Adrenal gland (tissue), 12 donors: ENCODE measurements around the gene TMEM132A. TPM values are rescaled to one million over a fixed set of nuclear protein-coding genes. Genes with fewer than 3 reads are reported as not detected.
A peak's percentile ranks its signal among the peaks of the same experiment; 100 is the strongest.

Experiments used
- DNase-seq, 7 donors: peaks; one replicate each; pipeline ENCODE4 v3.0.0-alpha.2; 2019 to 2020
- H3K27ac ChIP-seq, 5 donors: fragments of 200-600 bp; sonication (generic) in 4 of 5; 1 replicate in 3 of 5; 2 replicates in 2 of 5; pipeline versions ENCODE4 v1.5.1 to v1.8.0; 2016 to 2020; ENCODE audit warnings: mild to moderate bottlenecking in 1 of 5
- H3K27me3 ChIP-seq: fragments of 200-600 bp; 2 replicates; pipeline ENCODE4 v1.8.0; 2021
- H3K36me3 ChIP-seq, 2 donors: fragments of 200-600 bp; replicated peaks in 1 of 2; 1 replicate in 1 of 2; 2 replicates in 1 of 2; pipeline versions ENCODE4 v1.5.1 to v1.8.0; 2018 to 2022
- H3K4me1 ChIP-seq, 2 donors: fragments of 200-600 bp; replicated peaks in 1 of 2; 1 replicate in 1 of 2; 2 replicates in 1 of 2; pipeline versions ENCODE4 v1.5.1 to v1.8.0; 2018 to 2021
- H3K4me3 ChIP-seq, 4 donors: fragments of 200-600 bp; sonication (generic) in 3 of 4; one replicate each; pipeline ENCODE4 v1.5.1; 2016 to 2018
- H3K9me3 ChIP-seq, 3 donors: fragments of 200-600 bp; sonication (generic) in 1 of 3; replicated peaks in 1 of 3; 1 replicate in 2 of 3; 2 replicates in 1 of 3; pipeline versions ENCODE4 v1.5.1 to v1.8.0; 2016 to 2021
- POLR2A ChIP-seq, 2 donors: fragments of 450-650 bp; IDR thresholded peaks; one replicate each; pipeline ENCODE4 v1.6.1; 2017; ENCODE audit warnings: antibody characterized with exemption in 2 of 2, mild to moderate bottlenecking in 2 of 2, moderate library complexity in 1 of 2
- WGBS, 4 donors: extraction: QIAGEN DNeasy Blood & Tissue Kit in 2 of 4; methylation state at CpG; one replicate each; pipeline versions ENCODE4 v1.1.5 to v1.1.7; 2013 to 2017; 5-methylcytosine and 5-hydroxymethylcytosine counted together
- intact Hi-C, 2 donors: fragments of 100-400 bp; cut with DNase I; formaldehyde crosslinking; loops; one replicate each; pipeline versions ENCODE4 v1.14.1 to v1.15.0; 2022 to 2023
- polyA plus RNA-seq, 3 donors: library from polyadenylated mRNA; stranded (reverse); fragments of 200-250 nt in 2 of 3; fragments of 350-450 nt in 1 of 3; fragmentation: Illumina TruSeq in 1 of 3; extraction: RNeasy Lipid Tissue Mini Kit (QIAGEN cat#74804) in 1 of 3; gene quantifications; one replicate each; pipeline ENCODE4 v1.2.3, GENCODE V29; 2013 to 2014
- total RNA-seq, 9 donors: library from RNA; depleted of rRNA in 4 of 9; stranded (reverse); fragments of >200 nt in 4 of 9; fragments of 120-200 nt in 1 of 9; fragmentation: NEBNext Ultra II Directional in 1 of 9; extraction: Animal tissue kit (Norgen Biotek cat#: 25700) in 1 of 9; gene quantifications; one replicate each; pipeline versions ENCODE4 v1.1.0 to v1.2.4, GENCODE V29; 2013 to 2023
- TF ChIP-seq, protein P1 (sequence below), 6 experiments: fragments of 450-650 bp in 4 of 6; fragments of 200-600 bp in 2 of 6; sonication (generic) in 1 of 6; IDR thresholded peaks; 1 replicate in 5 of 6; 2 replicates in 1 of 6; pipeline versions ENCODE4 v1.5.1 to v1.8.0; 2016 to 2021; ENCODE audit warnings: antibody characterized with exemption in 6 of 6, mild to moderate bottlenecking in 2 of 6, moderate library complexity in 1 of 6
- donor health status: healthy with polysubstance abuse.
- donor health status: Bipolar disorder and iron deficiency.
- donor health status: DM: yes; HTN: yes; CAD: no.
- donor health status: DM: no; HTN: no; CAD: no.
- donor health status: DM: no; HTN: no; CAD: no.
- donor health status: DM: yes; HTN: yes; CAD: no.

The TMEM132A gene
- total and polyA plus RNA-seq, 12 donors, result 3.4 to 66.1 (median 38.8) TPM

GRCh38 chr11:60878245-60879101 lies 45.8 kb upstream of the TMEM132A start:
- intact Hi-C loops, result no loop called here
- DNase-seq, result peak in 3 of 7 donors; percentile 13 to 40 (median 25)
- 49 to 60% (median 53%) methylated on average over 5 of the region's 5 CpGs for WGBS, 4 donors
- Histone ChIP-seq H3K4me3 (no peak overlapping the region), H3K4me1 (peaks cover 0 to 3% of the 10 kb centered on the region in 2 donors), H3K36me3 (no peaks in the 10 kb centered on the region), H3K27me3 (no peaks in the 10 kb centered on the region), H3K27ac (peak overlapping the region in 2 of 5 donors; percentile 31 to 54), H3K9me3 (no peaks in the 10 kb centered on the region)
- TF ChIP-seq POLR2A (IDR thresholded peaks at IDR 0.05), result no peak
- TF ChIP-seq, protein P1, sequence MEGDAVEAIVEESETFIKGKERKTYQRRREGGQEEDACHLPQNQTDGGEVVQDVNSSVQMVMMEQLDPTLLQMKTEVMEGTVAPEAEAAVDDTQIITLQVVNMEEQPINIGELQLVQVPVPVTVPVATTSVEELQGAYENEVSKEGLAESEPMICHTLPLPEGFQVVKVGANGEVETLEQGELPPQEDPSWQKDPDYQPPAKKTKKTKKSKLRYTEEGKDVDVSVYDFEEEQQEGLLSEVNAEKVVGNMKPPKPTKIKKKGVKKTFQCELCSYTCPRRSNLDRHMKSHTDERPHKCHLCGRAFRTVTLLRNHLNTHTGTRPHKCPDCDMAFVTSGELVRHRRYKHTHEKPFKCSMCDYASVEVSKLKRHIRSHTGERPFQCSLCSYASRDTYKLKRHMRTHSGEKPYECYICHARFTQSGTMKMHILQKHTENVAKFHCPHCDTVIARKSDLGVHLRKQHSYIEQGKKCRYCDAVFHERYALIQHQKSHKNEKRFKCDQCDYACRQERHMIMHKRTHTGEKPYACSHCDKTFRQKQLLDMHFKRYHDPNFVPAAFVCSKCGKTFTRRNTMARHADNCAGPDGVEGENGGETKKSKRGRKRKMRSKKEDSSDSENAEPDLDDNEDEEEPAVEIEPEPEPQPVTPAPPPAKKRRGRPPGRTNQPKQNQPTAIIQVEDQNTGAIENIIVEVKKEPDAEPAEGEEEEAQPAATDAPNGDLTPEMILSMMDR (IDR thresholded peaks at IDR 0.05), result no peak

GRCh38 chr11:60879104-60879503 lies 45.2 kb upstream of the TMEM132A start:
- Histone ChIP-seq H3K9me3 (no peaks in the 10 kb centered on the region), H3K4me3 (no peak overlapping the region), H3K4me1 (no peaks in the 10 kb centered on the region), H3K36me3 (no peaks in the 10 kb centered on the region), H3K27me3 (no peaks in the 10 kb centered on the region), H3K27ac (peak overlapping the region in 1 of 5 donors; percentile 31)
- DNase-seq, result no peak
- TF ChIP-seq, protein P1 (IDR thresholded peaks at IDR 0.05), result no peak
- intact Hi-C loops, result no loop called here
- 88 to 93% (median 90%) methylated on average over 1 of the region's 1 CpG for WGBS, 4 donors

GRCh38 chr11:60879971-60880588 lies 44.2 kb upstream of the TMEM132A start:
- H3K4me3 ChIP-seq, result no peak overlapping the region
- 68 to 87% (median 80%) methylated on average over 4 to 5 of the region's 5 CpGs for WGBS, 4 donors

More at GRCh38 chr11:60879971-60880588, 44.2 kb upstream of the TMEM132A start:
- Histone ChIP-seq H3K27me3 (no peaks in the 10 kb centered on the region), H3K36me3 (no peaks in the 10 kb centered on the region), H3K4me1 (no peaks in the 10 kb centered on the region), H3K27ac (no peak overlapping the region), H3K9me3 (no peaks in the 10 kb centered on the region)
- DNase-seq, result peak in 1 of 7 donors; percentile 8
- TF ChIP-seq, protein P1 (IDR thresholded peaks at IDR 0.05), result no peak
- TF ChIP-seq POLR2A (IDR thresholded peaks at IDR 0.05), result no peak
- intact Hi-C loops, result no loop called here
